DOHH2 (cell line): ENCODE data around the gene PARVB.

ENCODE experiments used
- CTCF ChIP-seq: fragments of 200-600 bp; sonication (generic); IDR thresholded peaks from one replicate; pipeline ENCODE4 v1.5.1; 2014; ENCODE audit warnings: antibody characterized with exemption, mild to moderate bottlenecking, low read depth, low read length; ENCODE audit not compliant: poor library complexity, severe bottlenecking
- EZH2phosphoT487 ChIP-seq: fragments of 200-600 bp; sonication (generic); IDR thresholded peaks from 2 replicates; pipeline ENCODE4 v1.6.1; 2017; ENCODE audit warnings: borderline replicate concordance, mild to moderate bottlenecking, antibody characterized with exemption, low read length, moderate library complexity, mixed read lengths

GRCh38 chr22:44175676-44176075 is 151.6 kb downstream of the PARVB start:
- TF ChIP-seq CTCF (no peak), EZH2phosphoT487 (no peak)
